Inflammatory macrophage (primary cell): ENCODE results near the gene CYP11A1.

Source experiments
- DNase-seq, 2 donors: peaks; one replicate each; pipeline ENCODE4 v3.0.0-alpha.2; 2020 to 2022

The CYP11A1 gene

GRCh38 chr15:74388363-74388951, 21.0 kb upstream of the CYP11A1 start:
- no peak for DNase-seq

- no peak for DNase-seq
Measured at GRCh38 chr15:74387621-74388362, 20.3 kb upstream of the CYP11A1 start.

GRCh38 chr15:74387141-74387541, 19.7 kb upstream of the CYP11A1 start:
- DNase-seq, result no peak

- no peak for DNase-seq
Measured at GRCh38 chr15:74386496-74387140, 19.2 kb upstream of the CYP11A1 start.

- no peak for DNase-seq
Measured at GRCh38 chr15:74385733-74386132, 18.3 kb upstream of the CYP11A1 start.

GRCh38 chr15:74384881-74385643, 17.6 kb upstream of the CYP11A1 start:
- peak; percentile 27 to 44 for DNase-seq

- DNase-seq, result no peak
Measured at GRCh38 chr15:74384566-74384880, 17.1 kb upstream of the CYP11A1 start.

- DNase-seq, result no peak
Measured at GRCh38 chr15:74383695-74384565, 16.5 kb upstream of the CYP11A1 start.

- DNase-seq, result no peak
Measured at GRCh38 chr15:74383286-74383685, 15.8 kb upstream of the CYP11A1 start.

- peak; percentile 88 to 90 for DNase-seq
Measured at GRCh38 chr15:74382004-74382816, 14.8 kb upstream of the CYP11A1 start.

- no peak for DNase-seq
Measured at GRCh38 chr15:74381481-74381880, 14.0 kb upstream of the CYP11A1 start.

- DNase-seq, result no peak
Measured at GRCh38 chr15:74381190-74381453, 13.7 kb upstream of the CYP11A1 start.

- DNase-seq, result no peak
Measured at GRCh38 chr15:74380361-74381189, 13.1 kb upstream of the CYP11A1 start.

GRCh38 chr15:74378848-74379247, 11.4 kb upstream of the CYP11A1 start:
- DNase-seq, result peak in 1 of 2 donors; percentile 45

- DNase-seq, result no peak
Measured at GRCh38 chr15:74377831-74378766, 10.7 kb upstream of the CYP11A1 start.

GRCh38 chr15:74376825-74377581, 9.6 kb upstream of the CYP11A1 start:
- DNase-seq, result no peak

- DNase-seq, result no peak
Measured at GRCh38 chr15:74376226-74376625, 8.8 kb upstream of the CYP11A1 start.

GRCh38 chr15:74375303-74375693, 7.9 kb upstream of the CYP11A1 start:
- peak; percentile 86 to 89 for DNase-seq
